DND-41 (cell line): Measurements from ENCODE around the gene PIGS.

Experiments used
- CTCF ChIP-seq: IDR thresholded peaks from 2 replicates; pipeline ENCODE4 v1.5.1; 2012; ENCODE audit warnings: borderline replicate concordance, low read length, moderate library complexity, mild to moderate bottlenecking; ENCODE audit not compliant: poor library complexity, severe bottlenecking; ENCODE audit errors: extremely low read depth
- EZH2 ChIP-seq: IDR thresholded peaks from 3 replicates; pipeline ENCODE4 v1.6.1; 2012; ENCODE audit warnings: borderline replicate concordance, low read depth, mild to moderate bottlenecking, moderate library complexity, low read length, inconsistent platforms; ENCODE audit not compliant: severe bottlenecking

GRCh38 chr17:28620010-28620409, 48.7 kb upstream of the PIGS start:
- no peak for TF ChIP-seq CTCF
- no peak for TF ChIP-seq EZH2
